Body of pancreas (tissue), 4 donors: Measurements from ENCODE around the gene GFAP. TPM values are rescaled to one million over a fixed set of nuclear protein-coding genes. Genes with fewer than 3 reads are reported as not detected.

ENCODE experiments used
- ATAC-seq: fragments of 150-250 bp; one replicate; pipeline ENCODE4 v1.9.1; 2016
- DNase-seq, 4 donors: peaks; one replicate each; pipeline ENCODE4 v3.0.0-alpha.2; 2019
- H3K27ac ChIP-seq, 4 donors: fragments of 200-600 bp; sonication (generic); 1 replicate in 3 of 4; 2 replicates in 1 of 4; pipeline versions ENCODE4 v1.5.1 to v1.6.1; 2016 to 2019; ENCODE audit warnings: mild to moderate bottlenecking in 1 of 4, mixed read lengths in 1 of 4, moderate library complexity in 1 of 4
- H3K27me3 ChIP-seq, 2 donors: fragments of 200-600 bp; sonication (generic); one replicate each; pipeline ENCODE4 v1.6.0; 2016; ENCODE audit warnings: mild to moderate bottlenecking in 1 of 2
- H3K36me3 ChIP-seq, 2 donors: fragments of 200-600 bp; sonication (generic); replicated peaks in 1 of 2; 2 replicates each; pipeline ENCODE4 v1.5.1; 2016; ENCODE audit warnings: low read depth in 2 of 2; ENCODE audit not compliant: insufficient read depth in 1 of 2
- H3K4me1 ChIP-seq: fragments of 200-600 bp; sonication (generic); one replicate; pipeline ENCODE4 v1.6.0; 2016
- H3K4me3 ChIP-seq, 2 donors: fragments of 200-600 bp; sonication (generic); 1 replicate in 1 of 2; 2 replicates in 1 of 2; pipeline ENCODE4 v1.5.1; 2016 to 2019
- H3K9me3 ChIP-seq, 3 donors: fragments of 200-600 bp; sonication (generic); 1 replicate in 2 of 3; 2 replicates in 1 of 3; pipeline ENCODE4 v1.5.1; 2016
- CTCF ChIP-seq, 7 experiments: fragments of 450-650 bp in 4 of 7; fragments of 200-600 bp in 3 of 7; sonication (generic) in 3 of 7; IDR thresholded peaks; one replicate each; pipeline ENCODE4 v1.5.1; 2016 to 2019; ENCODE audit warnings: antibody characterized with exemption in 7 of 7
- POLR2A ChIP-seq, 3 donors: fragments of 450-650 bp; IDR thresholded peaks; one replicate each; pipeline ENCODE4 v1.6.1; 2016; ENCODE audit warnings: antibody characterized with exemption in 3 of 3, mild to moderate bottlenecking in 2 of 3
- WGBS, 2 donors: methylation state at CpG; one replicate each; pipeline ENCODE4 v1.1.5; 2017; 5-methylcytosine and 5-hydroxymethylcytosine counted together
- intact Hi-C: fragments of 100-400 bp; cut with DNase I; formaldehyde crosslinking; loops from one replicate; pipeline ENCODE4 v1.15.1; 2023
- total RNA-seq, 2 donors: library from RNA; depleted of rRNA; stranded (reverse); fragments of >200 nt; gene quantifications; one replicate each; pipeline ENCODE4 v1.1.0, GENCODE V29; 2016

Gene GFAP
- 1 to 10 TPM; 2.0 to 7.0 TPM for total RNA-seq

- WGBS, 2 donors: 20 to 71% methylated on average over 1 to 15 of the region's 17 CpGs
- intact Hi-C loops: no loop called here
- H3K27me3 ChIP-seq: no peaks in the 10 kb centered on the region
Observed at GRCh38 chr17:44915321-44915726, at the start of gene GFAP. Gene GFAP, minus strand, starts transcription at chr17:44915500. Its CDS starts 14 bp downstream, at chr17:44915486.

GRCh38 chr17:44961921-44962350 lies 46.6 kb upstream of the GFAP start:
- Histone ChIP-seq H3K4me1 (peaks cover 6% of the 10 kb centered on the region), H3K36me3 (no peaks in the 10 kb centered on the region), H3K4me3 (no peak overlapping the region), H3K27me3 (peaks cover 0 to 20% of the 10 kb centered on the region in 2 donors), H3K9me3 (no peaks in the 10 kb centered on the region), H3K27ac (no peak overlapping the region)
- ATAC-seq (no peak), DNase-seq (no peak)
- intact Hi-C loops: no loop called here
- WGBS, 2 donors: 70% methylated on average over 7 of the region's 7 CpGs
- no peak for TF ChIP-seq POLR2A (IDR thresholded peaks at IDR 0.05)
- no peak for TF ChIP-seq CTCF (IDR thresholded peaks at IDR 0.05)

More at GRCh38 chr17:44915321-44915726, at the start of gene GFAP:
- peak within 1 kb of the TSS; percentile 61 to 86 (median 78) for H3K27ac ChIP-seq
- H3K9me3 ChIP-seq: no peaks in the 10 kb centered on the region
- TF ChIP-seq CTCF (IDR thresholded peaks at IDR 0.05) (no peak), POLR2A (IDR thresholded peaks at IDR 0.05) (no peak)
- H3K4me3 ChIP-seq: no peak within 1 kb of the TSS
- DNase-seq: no peak
- no peak for ATAC-seq
- no peaks in the 10 kb centered on the region for H3K36me3 ChIP-seq
- H3K4me1 ChIP-seq: peaks cover 34% of the 10 kb centered on the region

- intact Hi-C loops: no loop called here
- DNase-seq: no peak
- no peak overlapping the region for H3K4me3 ChIP-seq
- WGBS, 2 donors: 44% methylated on average over 2 of the region's 2 CpGs
- no peak for TF ChIP-seq POLR2A (IDR thresholded peaks at IDR 0.05)
- no peak for TF ChIP-seq CTCF (IDR thresholded peaks at IDR 0.05)
- H3K9me3 ChIP-seq: no peaks in the 10 kb centered on the region
- peaks cover 0 to 10% of the 10 kb centered on the region in 2 donors for H3K27me3 ChIP-seq
- H3K36me3 ChIP-seq: no peaks in the 10 kb centered on the region
- ATAC-seq: no peak
- peaks cover 4% of the 10 kb centered on the region for H3K4me1 ChIP-seq
- no peak overlapping the region for H3K27ac ChIP-seq
Observed at GRCh38 chr17:44960691-44961090, 45.4 kb upstream of the GFAP start.

- no peak overlapping the region for H3K4me3 ChIP-seq
- H3K4me1 ChIP-seq: peaks cover 4% of the 10 kb centered on the region
- no peaks in the 10 kb centered on the region for H3K36me3 ChIP-seq
- DNase-seq: no peak
- H3K27ac ChIP-seq: no peak overlapping the region
- ATAC-seq: no peak
- H3K9me3 ChIP-seq: no peaks in the 10 kb centered on the region
- peaks cover 0 to 6% of the 10 kb centered on the region in 2 donors for H3K27me3 ChIP-seq
- intact Hi-C loops: no loop called here
- WGBS, 2 donors: 28 to 50% methylated on average over 16 to 43 of the region's 56 CpGs
- no peak for TF ChIP-seq POLR2A (IDR thresholded peaks at IDR 0.05)
- TF ChIP-seq CTCF (IDR thresholded peaks at IDR 0.05): no peak
Observed at GRCh38 chr17:44959821-44960531, 44.7 kb upstream of the GFAP start.
